ENCODE results near the gene MOK. TPM values are rescaled to one million over a fixed set of nuclear protein-coding genes. Genes with fewer than 3 reads are reported as not detected.

Gene MOK
- total RNA-seq, 1 donor = 86.1 TPM

DNA sequence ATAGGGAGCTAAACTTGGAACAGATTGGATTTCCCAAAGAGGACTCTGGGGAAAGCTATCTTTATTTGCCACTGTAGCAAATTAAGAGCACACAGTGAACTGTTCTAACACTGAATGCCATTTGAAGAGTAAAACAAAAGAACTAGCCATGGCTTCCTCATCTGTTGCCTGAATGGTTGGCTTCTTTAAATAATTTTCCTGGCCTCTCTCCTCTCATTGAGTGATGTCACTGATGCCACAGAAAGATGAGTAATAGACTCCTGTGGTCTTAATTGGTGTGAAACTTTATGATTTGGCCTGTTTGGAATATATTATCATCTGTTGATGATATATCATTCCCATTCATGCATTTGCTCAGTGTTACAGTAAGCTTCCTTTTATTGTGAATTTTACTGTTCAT is 122.8 kb downstream of the MOK start:
- no peak for TF ChIP-seq CTCF (IDR thresholded peaks at IDR 0.05; ENCODE audit: extremely low read depth, low read depth, low read length)
- Histone ChIP-seq H2AFZ (ENCODE audit: low read length) (no peak overlapping the region), H3K4me2 (ENCODE audit: insufficient read depth, low read length) (peak overlapping the region; percentile 65)

GRCh38 chr14:102181187-102181586 is 123.8 kb downstream of the MOK start:
- H3K36me3 ChIP-seq (ENCODE audit: insufficient read depth, low read length) = no peaks in the 10 kb centered on the region
- no peak overlapping the region for H3K27ac ChIP-seq (ENCODE audit: low read depth, low read length)
- H3K27me3 ChIP-seq (ENCODE audit: insufficient read depth, low read length) = no peaks in the 10 kb centered on the region
- no peak for DNase-seq (ENCODE audit: insufficient read length, low spot score, missing footprints)
- H4K20me1 ChIP-seq (ENCODE audit: insufficient read depth, low read length) = peaks cover 54% of the 10 kb centered on the region
- H2AFZ ChIP-seq (ENCODE audit: low read length) = no peak overlapping the region
- peaks cover 85% of the 10 kb centered on the region for H3K79me2 ChIP-seq (ENCODE audit: insufficient read depth, low read length)
- no peak overlapping the region for H3K4me3 ChIP-seq (ENCODE audit: insufficient read depth, low read length)
- no peaks in the 10 kb centered on the region for H3K9me3 ChIP-seq (ENCODE audit: low read depth, low read length)
- TF ChIP-seq CTCF (IDR thresholded peaks at IDR 0.05; ENCODE audit: extremely low read depth, low read depth, low read length) = no peak
- no peak overlapping the region for H3K4me2 ChIP-seq (ENCODE audit: insufficient read depth, low read length)
- H3K4me1 ChIP-seq (ENCODE audit: insufficient read depth, low read length) = peaks cover 33% of the 10 kb centered on the region

More for the DNA sequence above, 122.8 kb downstream of the MOK start:
- peak overlapping the region; percentile 42 for H3K27ac ChIP-seq (ENCODE audit: low read depth, low read length)
- peak; percentile 80 for DNase-seq (ENCODE audit: insufficient read length, low spot score, missing footprints)
- peaks cover 38% of the 10 kb centered on the region for H3K4me1 ChIP-seq (ENCODE audit: insufficient read depth, low read length)
- H3K79me2 ChIP-seq (ENCODE audit: insufficient read depth, low read length) = peaks cover 79% of the 10 kb centered on the region
- H3K27me3 ChIP-seq (ENCODE audit: insufficient read depth, low read length) = no peaks in the 10 kb centered on the region
- peaks cover 45% of the 10 kb centered on the region for H4K20me1 ChIP-seq (ENCODE audit: insufficient read depth, low read length)
- H3K36me3 ChIP-seq (ENCODE audit: insufficient read depth, low read length) = no peaks in the 10 kb centered on the region
- H3K9me3 ChIP-seq (ENCODE audit: low read depth, low read length) = no peaks in the 10 kb centered on the region
- H3K4me3 ChIP-seq (ENCODE audit: insufficient read depth, low read length) = no peak overlapping the region

DNA sequence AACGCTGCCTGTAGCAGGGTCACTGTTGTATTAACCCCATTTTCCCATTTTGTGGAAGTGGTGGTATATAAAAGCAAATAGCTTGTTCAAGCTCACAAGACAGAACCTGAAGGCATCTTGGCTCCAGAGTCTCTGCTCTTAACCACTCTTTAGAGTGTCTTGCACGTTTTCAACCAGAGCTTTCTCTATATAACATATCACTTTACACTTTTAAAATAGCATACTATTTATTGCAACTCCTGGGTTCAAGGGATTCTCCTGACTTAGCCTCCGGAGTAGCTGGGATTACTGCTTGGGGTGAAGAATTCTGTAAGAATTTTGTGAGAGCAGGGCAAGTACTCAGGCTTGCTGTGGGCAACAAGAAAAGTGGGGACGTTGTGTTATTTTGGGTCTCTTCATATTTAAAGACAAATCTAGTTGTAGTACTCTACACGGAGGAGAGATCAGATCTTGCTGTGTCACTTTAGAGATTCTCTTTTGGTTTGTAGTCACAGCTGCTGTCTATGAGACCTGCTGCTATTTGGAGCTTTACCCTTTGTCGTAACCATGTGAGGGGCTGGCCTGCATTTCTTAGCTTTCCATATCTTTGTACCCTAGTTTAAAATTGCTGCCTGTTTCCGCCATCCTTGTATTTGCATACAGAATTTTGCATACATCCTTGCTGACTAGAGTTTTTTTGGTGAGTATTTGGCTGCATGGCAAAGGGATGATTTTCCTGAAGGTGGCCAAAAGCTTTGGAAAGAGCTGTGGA is 124.5 kb downstream of the MOK start:
- Histone ChIP-seq H3K4me3 (ENCODE audit: insufficient read depth, low read length) (no peak overlapping the region), H3K27me3 (ENCODE audit: insufficient read depth, low read length) (no peaks in the 10 kb centered on the region), H3K79me2 (ENCODE audit: insufficient read depth, low read length) (peaks cover 83% of the 10 kb centered on the region), H4K20me1 (ENCODE audit: insufficient read depth, low read length) (peaks cover 54% of the 10 kb centered on the region), H3K36me3 (ENCODE audit: insufficient read depth, low read length) (no peaks in the 10 kb centered on the region), H3K4me1 (ENCODE audit: insufficient read depth, low read length) (peaks cover 33% of the 10 kb centered on the region), H3K9me3 (ENCODE audit: low read depth, low read length) (no peaks in the 10 kb centered on the region), H3K27ac (ENCODE audit: low read depth, low read length) (no peak overlapping the region), H2AFZ (ENCODE audit: low read length) (no peak overlapping the region), H3K4me2 (ENCODE audit: insufficient read depth, low read length) (no peak overlapping the region)
- no peak for TF ChIP-seq CTCF (IDR thresholded peaks at IDR 0.05; ENCODE audit: extremely low read depth, low read depth, low read length)
- no peak for DNase-seq (ENCODE audit: insufficient read length, low spot score, missing footprints)

Other genes with a start within 250 kb of the MOK start
- gene HSP90AA1, start 218.1 kb downstream of the MOK start, total RNA-seq = 193 and 198 TPM in 2 replicates
- 15.6 and 18.3 TPM in 2 replicates for gene WDR20, start 165.3 kb downstream of the MOK start, total RNA-seq
- gene ZNF839, start 14.6 kb upstream of the MOK start, total RNA-seq = 7.2 and 9.1 TPM in 2 replicates
- gene CINP, start 57.7 kb upstream of the MOK start, total RNA-seq = 31.8 and 49.2 TPM in 2 replicates
- 13.0 and 13.3 TPM in 2 replicates for gene TECPR2, start 57.8 kb upstream of the MOK start, total RNA-seq
- 13.6 and 15.6 TPM in 2 replicates for gene ANKRD9, start 204.6 kb upstream of the MOK start, total RNA-seq

Data from osteoblast (primary cell).